Breast epithelium (tissue), 4 donors: ENCODE results near the gene CIPC. TPM values are rescaled to one million over a fixed set of nuclear protein-coding genes. Genes with fewer than 3 reads are reported as not detected.

Experiments used
- DNase-seq, 2 donors: peaks; one replicate each; pipeline ENCODE4 v3.0.0-alpha.2; 2019; ENCODE audit warnings: low spot score in 2 of 2
- H3K27ac ChIP-seq, 2 donors: fragments of 200-600 bp; sonication (generic) in 1 of 2; one replicate each; pipeline ENCODE4 v1.5.1; 2016 to 2019; ENCODE audit warnings: mild to moderate bottlenecking in 1 of 2
- H3K27me3 ChIP-seq, 2 donors: fragments of 200-600 bp; sonication (generic) in 1 of 2; one replicate each; pipeline versions ENCODE4 v1.5.1 to v1.6.0; 2017 to 2019; ENCODE audit warnings: control low read depth in 1 of 2, mild to moderate bottlenecking in 1 of 2
- H3K36me3 ChIP-seq: fragments of 200-600 bp; one replicate; pipeline ENCODE4 v1.5.1; 2019
- H3K4me1 ChIP-seq, 2 donors: fragments of 200-600 bp; sonication (generic); one replicate each; pipeline ENCODE4 v1.5.1; 2016 to 2019; ENCODE audit warnings: control low read depth in 1 of 2
- H3K4me3 ChIP-seq, 3 donors: fragments of 200-600 bp; sonication (generic); 1 replicate in 2 of 3; 2 replicates in 1 of 3; pipeline ENCODE4 v1.5.1; 2016 to 2019; ENCODE audit warnings: mild to moderate bottlenecking in 3 of 3, moderate library complexity in 2 of 3
- H3K9me3 ChIP-seq, 2 donors: fragments of 200-600 bp; sonication (generic) in 1 of 2; one replicate each; pipeline ENCODE4 v1.5.1; 2016 to 2019; ENCODE audit warnings: control low read depth in 1 of 2
- CTCF ChIP-seq, 3 donors: fragments of 450-650 bp; IDR thresholded peaks; one replicate each; pipeline ENCODE4 v1.5.1; 2016 to 2017; ENCODE audit warnings: antibody characterized with exemption in 3 of 3, mild to moderate bottlenecking in 3 of 3, moderate library complexity in 3 of 3
- POLR2A ChIP-seq: fragments of 450-650 bp; IDR thresholded peaks from one replicate; pipeline ENCODE4 v1.6.1; 2016; ENCODE audit warnings: antibody characterized with exemption, mild to moderate bottlenecking, moderate library complexity
- POLR2AphosphoS5 ChIP-seq, 3 donors: sonication (generic); formaldehyde crosslinking; IDR thresholded peaks; one replicate each; pipeline ENCODE4 v1.6.1; 2017; ENCODE audit warnings: antibody characterized with exemption in 3 of 3
- intact Hi-C: fragments of 100-400 bp; cut with DNase I; formaldehyde crosslinking; loops from one replicate; pipeline ENCODE4 v1.15.1; 2023; ENCODE audit warnings: low total_unique reads
- total RNA-seq, 3 donors: library from RNA; depleted of rRNA; stranded (reverse); fragments of >200 nt; gene quantifications; one replicate each; pipeline ENCODE4 v1.1.0, GENCODE V29; 2016

The CIPC gene
- total RNA-seq, 3 donors from 2014 or later: 40.6 to 64.8 (median 50.7) TPM

- TF ChIP-seq POLR2AphosphoS5 (IDR thresholded peaks at IDR 0.05): no peak
- TF ChIP-seq POLR2A: no peak
- no peak for TF ChIP-seq CTCF (IDR thresholded peaks at IDR 0.05)
- DNase-seq: no peak
- Histone ChIP-seq H3K4me3 (no peak overlapping the region), H3K27ac (peak overlapping the region; percentile 12 to 40), H3K27me3 (no peaks in the 10 kb centered on the region), H3K36me3 (no peaks in the 10 kb centered on the region), H3K9me3 (no peaks in the 10 kb centered on the region), H3K4me1 (peaks cover 5 to 11% of the 10 kb centered on the region in 2 donors)
- intact Hi-C loops: no loop called here
Measured at GRCh38 chr14:77120771-77121743, 23.0 kb downstream of the CIPC start.

- intact Hi-C loops: no loop called here
- Histone ChIP-seq H3K36me3 (no peaks in the 10 kb centered on the region), H3K4me1 (peaks cover 5 to 11% of the 10 kb centered on the region in 2 donors)
Measured at GRCh38 chr14:77122526-77123125, 24.6 kb downstream of the CIPC start.

GRCh38 chr14:77123381-77124325 lies 25.6 kb downstream of the CIPC start:
- Histone ChIP-seq H3K36me3 (no peaks in the 10 kb centered on the region), H3K9me3 (no peaks in the 10 kb centered on the region), H3K27me3 (no peaks in the 10 kb centered on the region), H3K27ac (peak overlapping the region; percentile 64 to 66), H3K4me1 (peaks cover 5 to 11% of the 10 kb centered on the region in 2 donors), H3K4me3 (peak overlapping the region in 1 of 3 donors; percentile 68)
- TF ChIP-seq CTCF (IDR thresholded peaks at IDR 0.05): no peak
- TF ChIP-seq POLR2AphosphoS5 (IDR thresholded peaks at IDR 0.05): no peak
- no peak for TF ChIP-seq POLR2A
- intact Hi-C loops: no loop called here
- peak; percentile 77 to 85 for DNase-seq

More at GRCh38 chr14:77122526-77123125, 24.6 kb downstream of the CIPC start:
- DNase-seq: no peak
- Histone ChIP-seq H3K27me3 (no peaks in the 10 kb centered on the region), H3K27ac (peak overlapping the region; percentile 64 to 66), H3K9me3 (no peaks in the 10 kb centered on the region), H3K4me3 (no peak overlapping the region)
- TF ChIP-seq CTCF (IDR thresholded peaks at IDR 0.05): no peak
- no peak for TF ChIP-seq POLR2A
- no peak for TF ChIP-seq POLR2AphosphoS5 (IDR thresholded peaks at IDR 0.05)

GRCh38 chr14:77124345-77125280 lies 26.6 kb downstream of the CIPC start:
- H3K27ac ChIP-seq: peak overlapping the region in 1 of 2 donors; percentile 64

More at GRCh38 chr14:77124345-77125280, 26.6 kb downstream of the CIPC start:
- DNase-seq: no peak
- Histone ChIP-seq H3K4me3 (peak overlapping the region; percentile 40 to 68 (median 48)), H3K36me3 (no peaks in the 10 kb centered on the region), H3K27me3 (no peaks in the 10 kb centered on the region), H3K9me3 (no peaks in the 10 kb centered on the region), H3K4me1 (peaks cover 5 to 11% of the 10 kb centered on the region in 2 donors)
- TF ChIP-seq CTCF (IDR thresholded peaks at IDR 0.05) (peak in 1 of 3 donors; percentile 85), POLR2AphosphoS5 (IDR thresholded peaks at IDR 0.05) (no peak), POLR2A (no peak)
- intact Hi-C loops: loop anchor here (5.0 kb wide), 1 partner anchor 1127 kb away; no protein-coding TSS in a partner anchor
